ENCODE data around the gene ENTPD3.
"Not testable (repeated sequence)": the region's sequence is repeated elsewhere in the genome, so short reads cannot be mapped to it uniquely, and the experiment has no call there.

The ENTPD3 gene

GRCh38 chr3:40461161-40461560 is 74.2 kb downstream of the ENTPD3 start:
- DNase-seq (ENCODE audit: low read depth, low spot score) = no peak

DNA sequence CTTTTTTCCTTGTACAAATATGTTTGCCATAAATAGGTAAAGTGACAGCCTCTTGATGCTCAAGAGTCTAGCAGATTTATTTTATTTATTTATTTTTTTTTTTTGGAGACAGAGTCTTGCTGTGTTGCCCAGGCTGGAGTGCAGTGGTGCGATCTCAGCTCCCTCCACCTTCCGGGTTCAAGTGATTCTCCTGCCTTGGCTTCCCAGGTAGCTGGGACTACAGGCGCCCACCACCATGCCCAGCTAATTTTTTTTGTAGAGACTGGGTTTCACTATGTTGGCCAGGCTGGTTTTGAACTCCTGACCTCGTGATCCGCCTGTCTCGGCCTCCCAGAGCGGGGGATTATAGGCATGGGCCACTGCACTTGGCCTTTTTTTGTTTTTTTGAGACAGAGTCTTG is 75.9 kb downstream of the ENTPD3 start:
- DNase-seq (ENCODE audit: low read depth, low spot score) = not testable (repeated sequence)

DNA sequence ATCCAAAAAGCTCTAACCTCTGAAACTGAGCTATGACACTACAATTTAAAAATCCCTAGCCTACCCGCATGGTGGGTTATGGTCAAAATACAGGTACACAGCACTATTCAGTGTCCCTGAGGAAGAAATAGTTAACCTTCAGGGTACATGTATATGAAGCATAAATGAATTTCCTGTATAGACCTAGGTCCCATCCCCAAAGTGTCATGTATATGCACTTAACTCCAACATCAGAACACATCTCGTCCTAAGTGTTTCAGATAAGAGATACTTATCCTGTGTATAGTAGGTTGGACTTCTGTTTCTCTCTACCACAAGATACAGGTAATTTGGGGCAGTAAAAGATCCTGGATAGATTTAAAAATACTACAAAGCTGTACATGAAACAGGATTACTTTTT is 76.6 kb downstream of the ENTPD3 start:
- no peak for DNase-seq (ENCODE audit: low read depth, low spot score)

DNA sequence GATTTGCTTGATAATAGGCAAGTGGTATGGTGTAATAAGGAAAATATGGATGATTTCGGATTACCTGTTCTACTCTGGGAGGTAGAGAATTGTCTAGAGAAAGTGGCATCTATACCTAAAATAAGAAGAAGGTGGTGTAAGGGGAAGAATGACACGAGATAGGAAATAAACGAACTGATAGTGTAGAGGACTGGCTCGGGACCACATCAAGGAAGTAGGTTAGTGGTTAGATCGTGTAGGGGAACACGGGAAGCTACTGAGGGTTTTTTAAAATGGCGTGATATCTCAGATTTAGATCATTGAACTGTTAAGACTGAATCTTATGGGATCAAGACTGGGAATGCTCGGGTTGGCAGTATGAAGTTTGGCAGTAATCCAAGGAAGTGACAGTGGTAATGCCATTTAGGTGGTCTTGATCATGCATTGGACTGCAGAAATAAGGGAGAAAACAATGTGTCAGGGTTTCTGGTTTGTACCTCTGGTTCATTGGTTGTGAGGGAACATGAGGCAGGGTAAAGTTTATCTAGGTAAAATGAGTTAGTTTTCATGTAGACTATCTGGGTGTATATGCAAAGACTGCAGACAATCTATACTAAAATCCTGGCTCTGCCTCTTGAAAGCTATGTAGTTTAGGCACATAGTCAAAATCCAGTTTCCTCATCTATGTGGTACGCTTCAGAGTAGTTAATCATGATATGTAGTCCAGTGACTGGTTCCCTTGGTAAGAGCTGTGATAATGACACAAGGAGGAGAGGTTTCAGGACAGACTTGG is 77.5 kb downstream of the ENTPD3 start:
- DNase-seq (ENCODE audit: low read depth, low spot score) = no peak

DNA sequence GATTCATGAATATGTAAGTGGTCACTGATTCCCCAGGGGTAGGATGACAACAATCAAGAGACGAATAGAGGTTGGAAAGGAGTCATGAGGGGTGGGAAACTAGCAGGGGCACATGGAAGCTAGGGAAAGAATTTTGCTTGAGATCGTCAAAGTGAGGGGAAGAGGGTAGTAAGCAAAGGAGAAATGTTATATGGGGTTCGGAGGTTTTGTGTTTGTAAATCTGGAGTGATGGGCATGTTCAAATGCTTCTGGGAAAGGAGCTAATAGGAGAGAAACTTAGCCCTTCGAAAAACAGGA is 78.1 kb downstream of the ENTPD3 start:
- DNase-seq (ENCODE audit: low read depth, low spot score) = no peak

DNA sequence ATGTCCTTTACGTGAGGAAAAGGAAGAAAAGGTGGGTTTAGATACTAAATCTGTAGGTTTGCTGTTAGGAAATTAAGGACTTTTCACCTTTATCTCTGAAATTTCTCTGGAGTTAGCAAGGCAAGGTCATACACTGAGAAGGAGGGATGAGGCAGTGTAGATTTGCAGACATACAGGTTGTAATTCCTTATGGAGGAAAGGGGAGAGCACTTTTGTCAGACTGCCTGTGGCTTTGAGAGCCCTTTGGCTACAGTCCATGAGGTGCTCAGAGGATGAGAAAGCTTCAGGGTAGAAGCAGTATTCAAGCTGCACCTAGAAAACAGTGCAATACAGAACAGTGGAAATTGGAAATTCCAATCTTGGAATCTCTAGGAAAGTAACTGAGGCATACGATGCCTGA is 78.5 kb downstream of the ENTPD3 start:
- no peak for DNase-seq (ENCODE audit: low read depth, low spot score)

GRCh38 chr3:40468018-40468417 is 81.0 kb downstream of the ENTPD3 start:
- DNase-seq (ENCODE audit: low read depth, low spot score) = no peak

DNA sequence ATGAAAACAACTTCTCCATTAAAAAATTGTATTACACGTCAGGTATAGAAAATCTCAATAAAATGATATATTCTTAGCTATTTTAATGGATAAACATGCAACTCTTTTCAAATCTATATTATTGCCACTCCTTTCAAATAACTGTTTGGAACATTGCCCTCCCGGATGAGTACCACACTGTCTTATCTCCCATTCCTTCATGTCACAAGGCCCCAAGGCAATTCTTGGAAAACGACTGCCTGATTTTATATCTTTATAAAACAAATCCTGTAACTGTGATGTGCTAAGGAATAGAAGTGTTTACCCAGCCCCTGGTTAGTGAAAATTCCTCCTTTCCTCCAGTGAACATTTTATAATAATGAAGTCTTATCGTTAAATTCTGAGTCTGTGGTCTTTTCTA is 83.7 kb downstream of the ENTPD3 start:
- no peak for DNase-seq (ENCODE audit: low read depth, low spot score)

GRCh38 chr3:40476478-40477470 is 89.8 kb downstream of the ENTPD3 start, which contains the start of gene ZNF619:
TSS of gene ZNF619 (plus strand) at chr3:40477122. CDS start at chr3:40477980, 858 bp downstream.
- DNase-seq (ENCODE audit: low read depth, low spot score) = peak; percentile 88

DNA sequence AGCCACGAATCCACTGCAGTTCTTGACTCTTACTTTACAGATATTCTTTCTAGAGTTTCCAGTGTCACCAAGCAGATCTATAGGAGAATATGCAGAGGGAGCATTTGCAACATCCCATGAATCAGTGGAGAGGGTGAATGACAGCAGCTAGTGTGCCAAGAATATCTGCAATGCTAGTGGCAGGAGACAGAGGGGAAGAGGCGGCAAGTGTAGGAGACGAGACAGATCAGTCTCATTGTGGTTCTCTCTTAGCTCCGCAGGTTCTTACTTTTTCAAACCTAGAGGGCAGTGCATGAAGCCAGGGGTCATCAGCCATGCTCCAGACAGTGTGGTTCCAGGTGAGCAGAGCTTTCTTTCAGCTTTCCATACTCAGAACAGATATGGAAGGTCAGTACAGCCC is 90.7 kb downstream of the ENTPD3 start:
- DNase-seq (ENCODE audit: low read depth, low spot score) = no peak
